ENCODE measurements around the gene ANKS1B.

Gene ANKS1B

DNA sequence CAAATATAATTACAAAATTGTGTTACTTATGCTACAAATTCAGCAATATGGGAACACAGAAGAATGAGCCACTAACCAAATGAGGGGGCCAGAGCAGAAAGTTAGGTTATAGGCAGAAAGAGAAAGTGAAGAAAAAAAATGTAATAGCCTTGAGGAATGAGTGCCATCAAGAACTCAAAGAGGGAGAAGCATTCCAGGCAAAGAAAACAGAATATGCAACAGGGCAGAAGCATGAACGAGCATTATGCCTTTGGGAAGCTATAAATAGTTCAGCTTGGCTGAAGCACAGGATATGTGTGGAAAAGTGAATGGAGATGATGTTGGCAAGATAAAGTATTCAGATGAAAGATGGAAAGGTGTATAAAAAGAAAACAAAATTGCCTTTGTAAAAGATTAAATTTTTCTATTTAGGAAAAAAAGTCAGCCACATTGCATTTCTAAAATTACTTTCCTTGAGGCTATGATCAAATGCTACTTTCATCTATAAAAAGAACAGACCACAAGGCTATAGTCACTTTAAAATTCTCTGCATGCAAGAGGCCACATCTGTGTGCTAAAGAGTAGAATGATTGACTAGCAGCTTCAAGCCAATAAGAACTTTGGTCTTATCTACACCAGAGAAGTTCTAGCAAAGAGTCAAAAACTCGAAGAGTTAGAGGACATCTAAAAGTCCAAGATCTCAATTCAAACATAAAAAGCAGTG is 530.7 kb downstream of the ANKS1B start:
- DNase-seq (ENCODE audit: low read depth), result peak; percentile 1

DNA sequence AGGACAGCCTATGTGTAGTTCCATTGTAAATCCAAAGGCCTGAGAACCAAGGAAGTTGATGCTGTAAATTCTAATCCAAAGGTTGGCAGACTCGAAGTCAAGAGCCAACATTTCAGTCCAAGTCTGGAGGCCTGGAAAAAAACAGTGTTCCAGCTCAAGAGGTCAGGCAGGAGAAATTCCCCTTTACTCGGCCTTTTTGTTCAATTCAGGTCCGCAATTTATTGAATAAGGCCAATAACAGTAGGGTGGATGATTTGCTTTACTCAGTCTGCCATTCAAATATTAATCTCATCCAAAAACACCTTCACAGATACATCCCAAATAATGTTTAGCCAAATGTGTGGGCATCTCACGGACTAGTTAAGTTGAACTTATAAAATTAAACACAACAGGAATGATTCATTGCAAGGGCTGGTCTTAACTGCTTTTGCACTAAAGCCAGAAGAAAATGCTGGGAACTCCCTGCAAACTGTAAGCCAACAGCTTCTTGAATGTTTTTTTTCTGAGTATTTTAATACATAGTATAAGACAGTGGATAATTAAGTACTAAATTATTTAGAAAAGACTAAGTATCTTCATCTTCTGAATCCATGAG is 534.6 kb downstream of the ANKS1B start:
- no peak for DNase-seq (ENCODE audit: low read depth)

DNA sequence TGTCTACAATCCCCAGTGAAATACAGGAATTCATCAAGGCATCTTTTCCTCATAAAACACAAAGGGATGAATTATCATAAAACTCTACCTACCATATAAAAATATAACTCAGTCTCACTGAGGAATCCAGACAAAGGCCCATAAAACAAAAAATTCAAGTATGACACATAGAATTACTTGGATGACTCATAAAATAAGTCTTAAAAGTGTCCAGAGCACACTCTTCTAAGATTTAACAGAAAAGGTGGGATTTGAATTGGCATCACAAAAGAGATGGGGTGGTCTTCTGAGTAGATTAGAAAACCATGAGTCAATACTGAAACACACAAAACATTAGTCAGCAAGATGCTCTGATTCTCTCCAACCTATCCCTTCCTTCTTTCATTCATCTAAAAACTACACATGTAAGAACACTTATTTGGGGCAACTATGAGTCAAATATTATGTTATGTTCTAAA is 539.8 kb downstream of the ANKS1B start:
- no peak for DNase-seq (ENCODE audit: low read depth)

DNA sequence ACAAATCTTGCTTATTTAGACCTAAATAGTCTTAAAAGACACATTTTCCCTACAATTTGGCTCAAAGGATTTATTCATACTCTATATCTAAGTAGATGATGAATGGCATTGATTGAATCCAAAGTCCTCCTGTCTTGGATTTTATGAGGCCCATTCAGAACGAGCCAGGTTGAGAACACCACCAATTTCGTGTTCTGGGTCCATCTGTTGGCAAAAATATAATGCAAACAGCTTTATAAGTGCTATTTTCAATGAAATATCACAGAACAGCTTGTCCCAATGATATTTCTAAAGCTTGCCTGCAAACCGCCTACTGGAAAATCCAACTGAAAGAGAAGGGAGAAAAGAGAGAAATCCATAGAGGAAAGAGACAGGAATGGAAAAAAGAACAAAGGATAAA is 542.0 kb downstream of the ANKS1B start:
- DNase-seq (ENCODE audit: low read depth), result no peak

DNA sequence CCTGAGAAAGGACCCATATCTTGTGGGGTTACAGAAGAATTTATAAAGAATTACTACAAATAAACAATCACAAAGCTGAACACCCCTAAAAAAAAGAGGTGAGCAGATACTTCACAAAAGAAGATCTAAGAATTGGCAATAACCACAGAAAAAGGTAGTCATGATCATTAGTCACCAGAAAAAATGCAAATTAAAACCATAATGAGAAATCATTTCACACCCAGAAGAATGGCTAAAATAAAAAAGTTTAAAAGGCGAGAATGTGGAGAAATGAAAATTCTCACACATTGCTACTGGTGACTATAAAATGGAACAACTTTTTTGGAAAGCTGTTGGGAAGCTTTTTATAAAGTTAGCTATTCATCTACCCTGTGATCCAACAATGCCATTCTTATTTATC is 545.3 kb downstream of the ANKS1B start:
- no peak for DNase-seq (ENCODE audit: low read depth)

DNA sequence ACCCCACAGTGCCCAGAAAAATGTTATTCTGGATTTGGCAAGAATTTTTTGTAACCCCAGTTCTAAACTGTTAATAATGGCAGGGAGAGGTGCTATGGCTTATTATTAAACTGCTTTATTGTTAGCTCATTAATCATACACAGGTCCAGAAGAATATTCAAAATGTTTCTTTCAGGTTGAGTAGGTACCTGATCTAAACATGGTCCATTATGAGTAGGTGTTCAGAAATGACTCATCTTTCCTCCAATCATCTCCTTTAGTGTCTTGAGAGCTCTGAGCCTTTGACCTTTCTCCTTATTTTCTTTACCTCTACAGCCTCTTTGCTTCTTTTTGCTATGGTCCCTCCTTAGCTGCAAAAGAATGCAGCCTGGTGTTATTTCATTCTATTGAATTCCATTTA is 548.2 kb downstream of the ANKS1B start:
- no peak for DNase-seq (ENCODE audit: low read depth)

DNA sequence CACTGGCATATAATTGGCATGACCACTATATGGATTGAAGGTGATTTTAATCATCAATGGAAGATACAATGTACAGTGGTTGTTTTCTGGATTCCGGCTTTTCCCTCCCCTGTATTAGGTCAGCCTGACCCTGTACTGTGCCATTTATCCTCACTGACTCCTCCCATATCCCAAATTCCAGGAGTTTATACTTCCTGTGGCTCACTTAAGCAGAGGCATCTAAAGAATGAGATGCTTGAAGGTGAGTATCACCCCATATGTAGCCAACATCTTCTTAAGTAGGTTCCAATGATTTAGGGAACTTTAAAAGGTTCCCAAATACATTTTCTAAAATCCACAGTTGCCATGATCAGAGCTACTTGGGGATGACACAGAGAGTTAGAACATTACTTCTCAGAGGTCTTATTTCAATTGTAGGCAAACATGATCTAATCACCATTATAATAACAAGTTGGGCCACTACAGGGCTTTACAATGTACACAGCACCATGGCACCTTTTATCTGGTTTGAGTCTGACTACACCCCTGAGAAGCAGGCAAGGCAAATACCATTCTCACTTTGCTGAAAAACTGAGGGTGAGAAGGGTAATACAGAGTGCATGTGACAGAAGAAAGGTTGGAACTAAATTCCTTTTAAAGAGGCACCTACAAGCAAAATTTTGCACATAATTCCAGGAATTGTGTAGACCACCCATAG is 549.5 kb downstream of the ANKS1B start:
- no peak for DNase-seq (ENCODE audit: low read depth)

DNA sequence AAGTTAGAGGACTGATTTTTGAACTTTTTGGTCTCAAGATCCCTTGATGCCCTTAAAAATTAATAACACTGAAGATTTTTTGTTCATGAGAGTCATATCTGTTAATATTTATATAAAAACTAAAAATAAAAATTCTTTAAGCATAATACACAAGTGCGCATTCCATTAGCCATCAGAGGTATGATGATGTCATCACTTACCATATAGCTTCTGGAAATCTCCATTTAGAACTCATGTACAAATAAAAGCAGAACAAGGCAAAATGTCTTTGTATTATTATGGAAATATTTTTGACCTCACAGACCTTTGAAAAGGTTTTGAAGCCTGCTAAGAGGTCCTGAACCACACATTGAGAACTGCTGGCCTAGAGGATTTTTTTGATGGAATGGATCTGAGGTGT is 551.6 kb downstream of the ANKS1B start:
- no peak for DNase-seq (ENCODE audit: low read depth)

DNA sequence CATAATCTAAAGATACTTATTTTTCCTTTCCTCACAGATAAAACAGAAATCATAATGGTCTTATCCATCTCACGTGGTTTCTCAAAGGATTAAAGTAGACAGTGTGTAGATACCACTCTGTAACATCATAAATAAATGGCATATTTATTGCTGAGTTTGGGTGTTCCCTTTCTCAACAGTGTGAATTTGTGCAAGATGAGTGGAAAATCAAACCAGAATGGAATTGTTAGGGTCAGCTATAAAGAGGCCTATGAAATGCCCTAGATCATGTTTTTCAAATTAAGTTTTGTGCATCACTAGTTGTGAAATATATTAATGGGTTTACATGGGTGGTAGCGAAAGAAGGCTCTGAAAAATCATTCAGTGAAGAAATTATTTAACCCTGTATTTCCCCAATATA is 553.5 kb downstream of the ANKS1B start:
- no peak for DNase-seq (ENCODE audit: low read depth)

DNA sequence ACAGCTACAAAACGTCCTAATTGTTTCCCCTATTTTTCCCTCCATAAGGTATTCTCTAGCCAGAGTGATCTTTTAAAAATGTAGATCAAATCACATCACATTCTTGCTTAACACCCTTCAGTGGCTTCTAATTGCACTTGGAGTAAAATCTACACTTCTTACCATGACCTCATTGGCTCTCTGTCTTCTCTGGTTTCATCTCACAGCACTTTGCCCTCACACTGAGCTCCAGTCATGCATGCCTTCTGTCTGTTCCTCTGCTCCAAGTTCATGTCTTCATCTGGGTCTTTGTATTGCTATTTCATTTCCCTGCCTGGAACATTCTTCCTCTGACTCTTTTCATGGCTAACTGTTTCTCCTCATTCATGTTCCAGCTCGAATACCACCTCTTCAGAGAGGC is 557.6 kb downstream of the ANKS1B start:
- DNase-seq (ENCODE audit: low read depth), result no peak

DNA sequence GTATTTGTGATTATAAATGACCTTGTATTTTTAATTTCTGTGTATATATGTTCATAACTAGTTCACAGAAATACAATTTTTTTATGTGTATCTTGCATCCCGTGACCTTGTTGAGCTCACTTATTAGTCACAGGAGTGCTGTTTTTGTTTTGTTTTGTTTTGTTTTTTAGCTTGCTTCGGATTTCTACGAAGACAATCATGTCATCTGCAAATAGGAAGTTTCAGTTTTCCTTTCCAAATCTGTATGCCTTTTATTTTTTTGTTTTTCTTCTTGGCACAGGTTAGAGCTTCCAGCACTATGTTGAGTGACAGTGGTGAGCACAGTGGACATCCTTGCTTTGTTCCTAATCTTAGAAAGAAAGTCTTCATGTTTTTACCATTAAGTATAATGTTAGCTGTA is 566.4 kb downstream of the ANKS1B start:
- no peak for DNase-seq (ENCODE audit: low read depth)

DNA sequence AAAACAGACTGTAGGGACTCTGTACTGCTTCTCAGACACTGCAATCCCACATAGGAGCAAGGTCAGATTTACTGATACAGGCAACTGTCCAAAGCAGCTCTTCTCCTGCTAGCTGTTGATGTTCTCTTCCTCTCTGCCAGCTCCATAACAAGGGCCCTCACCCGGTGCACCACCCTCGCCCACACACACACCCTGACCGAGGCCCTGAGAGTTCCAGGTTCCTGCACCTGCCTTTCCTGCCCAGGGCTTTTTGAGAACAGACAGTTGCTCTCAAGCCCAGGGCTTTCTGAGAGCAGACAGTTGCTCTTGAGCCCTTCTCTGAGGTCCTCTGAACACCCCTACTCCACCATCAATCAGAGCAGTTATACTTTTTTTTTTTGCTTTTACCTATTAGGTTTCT is 571.0 kb downstream of the ANKS1B start:
- DNase-seq (ENCODE audit: low read depth), result no peak

DNA sequence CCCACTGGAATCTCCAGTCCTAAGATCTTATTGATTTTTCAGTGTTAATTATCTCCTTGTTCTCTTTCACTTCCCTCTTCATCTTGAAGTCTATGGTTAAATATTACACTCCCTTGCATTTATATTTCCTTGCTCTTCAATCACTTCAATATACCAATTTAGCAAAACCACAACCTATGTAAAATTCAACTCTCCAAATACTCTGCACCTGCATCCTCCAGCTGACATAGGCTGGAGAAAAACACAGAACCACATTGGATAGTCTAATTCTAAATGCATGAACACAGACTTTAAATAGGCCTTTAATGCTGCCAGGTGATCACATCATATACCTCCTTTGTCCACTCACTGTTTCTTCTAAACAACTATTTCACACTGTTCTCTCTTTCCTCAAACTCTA is 591.0 kb downstream of the ANKS1B start:
- no peak for DNase-seq (ENCODE audit: low read depth)

DNA sequence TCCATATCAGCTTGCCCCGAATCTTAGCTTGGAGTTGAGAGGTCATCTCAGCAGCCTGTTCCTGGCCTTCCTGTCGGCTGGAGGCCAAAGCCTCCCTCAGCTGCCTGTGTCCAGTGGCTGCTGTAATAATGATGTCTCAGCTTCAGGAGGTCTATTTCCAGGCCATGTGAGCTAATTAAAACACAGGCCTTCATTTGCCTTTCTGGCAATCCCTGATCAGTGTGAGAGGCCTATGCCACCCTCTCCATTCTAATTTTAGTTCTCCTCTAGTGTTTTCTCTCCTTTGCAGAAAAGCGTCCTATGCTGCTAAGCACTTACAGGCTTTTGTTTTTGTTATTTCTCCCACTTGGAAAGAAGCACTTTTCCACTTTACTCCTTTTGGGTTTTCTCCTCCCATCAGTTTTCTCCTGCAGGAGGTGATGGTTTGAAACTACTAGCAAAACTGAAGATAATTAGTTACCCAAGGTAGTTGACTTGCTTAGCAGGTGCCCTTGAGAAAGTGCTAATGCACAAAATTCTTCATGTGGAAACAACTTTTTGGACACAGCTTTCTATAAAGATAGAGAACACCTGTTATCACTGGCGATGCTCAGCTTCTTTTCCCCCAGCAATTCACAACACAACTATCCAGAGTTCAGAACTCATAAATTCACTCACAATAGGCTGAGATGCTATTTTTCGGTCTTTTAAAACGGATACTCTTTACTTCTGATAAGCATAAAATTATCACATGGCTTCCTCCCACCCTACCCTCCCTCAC is 592.5 kb downstream of the ANKS1B start:
- no peak for DNase-seq (ENCODE audit: low read depth)

DNA sequence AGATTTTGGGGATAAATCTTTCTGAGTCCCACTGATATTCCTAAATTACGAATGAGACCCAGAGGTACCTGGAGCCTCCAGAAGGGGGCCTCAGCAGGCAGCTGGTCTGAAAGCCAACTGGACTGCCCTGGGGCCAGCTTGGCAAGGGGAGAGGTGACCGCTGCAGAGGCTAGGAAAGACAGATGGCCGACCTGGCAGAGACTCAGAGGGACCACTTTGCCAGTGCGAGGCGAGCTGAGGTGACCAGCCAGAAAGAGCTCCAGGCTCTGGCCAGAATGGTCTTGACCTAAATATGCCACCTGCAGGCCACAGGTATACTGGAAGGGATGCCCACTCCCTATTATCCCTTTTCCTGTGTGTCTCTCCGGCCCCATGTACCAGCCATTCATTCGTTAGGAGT is 594.0 kb downstream of the ANKS1B start:
- no peak for DNase-seq (ENCODE audit: low read depth)

DNA sequence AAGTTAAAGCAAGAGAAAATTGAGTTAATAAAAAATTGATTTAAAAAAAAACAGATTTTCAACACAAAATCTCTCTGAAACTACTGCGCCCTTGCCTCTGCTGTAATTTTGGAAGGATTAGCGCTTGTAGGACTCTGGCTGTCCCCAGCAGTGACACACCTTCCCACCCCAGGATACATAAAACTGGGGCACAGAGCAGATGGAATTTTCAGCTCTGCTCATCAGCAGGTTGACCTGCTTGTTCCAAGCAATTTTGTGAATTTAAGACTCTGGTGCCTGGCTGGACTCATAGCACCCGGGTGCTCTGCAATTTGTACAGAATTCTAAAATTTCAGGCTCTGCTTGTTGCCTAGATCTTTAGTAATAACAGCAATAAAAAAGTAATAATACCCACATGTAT is 595.0 kb downstream of the ANKS1B start:
- DNase-seq (ENCODE audit: low read depth), result no peak

DNA sequence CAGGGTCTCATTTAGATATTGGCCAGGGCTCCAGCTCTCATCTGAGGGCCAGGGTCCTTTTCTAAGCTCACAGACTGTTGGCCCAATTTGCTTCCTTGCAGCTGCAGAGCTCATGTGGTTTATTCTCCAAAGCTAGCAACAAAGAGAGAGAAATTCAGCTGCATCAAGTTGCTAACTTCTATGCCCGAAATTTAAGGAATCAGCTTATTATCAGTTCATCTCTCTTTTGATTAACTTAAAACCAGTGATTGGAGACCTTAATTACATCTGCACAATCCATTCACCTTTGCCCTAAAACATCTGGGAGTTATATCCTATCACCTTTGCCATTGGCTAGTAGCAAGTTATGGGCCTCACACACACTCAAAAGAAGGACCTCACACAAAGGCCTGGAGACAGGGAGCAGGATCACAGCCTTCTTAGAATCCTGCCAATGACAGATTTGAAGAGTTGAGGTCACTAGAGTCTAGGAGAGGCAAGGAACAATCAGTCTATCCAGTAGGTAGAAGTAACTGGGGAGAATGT is 596.0 kb downstream of the ANKS1B start:
- DNase-seq (ENCODE audit: low read depth), result no peak

DNA sequence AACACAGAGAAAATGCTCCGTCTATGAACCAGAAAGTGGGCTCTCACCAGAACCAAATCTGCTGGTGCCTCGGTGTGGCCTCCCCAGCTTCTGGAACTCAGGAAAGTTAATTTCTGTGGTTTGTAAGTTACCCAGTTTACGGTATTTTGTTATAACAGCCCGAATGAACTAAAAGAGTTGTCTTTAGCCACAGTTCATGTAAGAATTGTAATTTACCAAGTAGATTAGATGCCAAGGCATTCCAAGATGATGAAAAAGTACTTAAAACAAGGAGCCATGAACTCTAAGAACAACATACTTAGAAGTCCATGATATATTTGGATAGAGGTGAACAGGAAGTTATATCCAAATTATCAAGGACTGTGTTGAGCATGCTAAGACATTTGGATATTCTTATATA is 597.1 kb downstream of the ANKS1B start:
- no peak for DNase-seq (ENCODE audit: low read depth)

DNA sequence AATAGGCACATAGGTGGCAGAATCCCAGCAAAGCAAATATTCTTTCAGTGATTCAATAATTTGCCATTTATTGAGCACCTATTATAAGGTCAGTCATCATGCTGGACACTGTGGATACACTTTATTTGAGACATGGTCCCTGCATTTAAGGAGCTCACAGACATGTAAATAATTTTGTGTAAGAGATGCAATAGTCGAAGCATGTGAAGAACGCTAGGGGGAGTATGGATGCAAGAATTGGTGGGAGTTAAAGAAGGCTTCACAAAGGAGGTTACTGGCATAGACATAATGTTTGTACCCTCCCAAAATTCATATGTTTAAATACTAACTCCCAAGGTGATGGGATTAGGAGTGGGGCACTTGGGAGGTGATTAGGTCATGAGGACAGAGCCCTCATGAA is 597.8 kb downstream of the ANKS1B start:
- DNase-seq (ENCODE audit: low read depth), result peak; percentile 4

DNA sequence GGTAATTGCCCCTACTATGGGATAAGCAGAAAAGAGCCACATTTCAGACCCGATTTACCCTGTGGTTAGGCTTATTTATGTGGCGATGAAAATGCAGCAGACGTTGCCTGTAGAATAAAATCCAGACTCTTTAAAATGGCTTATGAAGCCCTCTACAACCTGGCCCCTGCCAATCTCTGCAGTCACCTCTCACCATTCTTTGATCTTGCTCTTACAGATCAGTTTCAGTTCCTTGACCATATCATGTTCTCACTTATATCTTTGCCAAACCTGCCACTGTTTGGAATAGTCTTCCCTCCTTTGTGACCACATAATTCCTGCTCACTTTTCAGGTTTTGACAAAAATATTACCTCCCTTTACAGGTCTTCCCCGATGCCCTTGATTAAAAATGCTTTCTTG is 601.5 kb downstream of the ANKS1B start:
- no peak for DNase-seq (ENCODE audit: low read depth)

DNA sequence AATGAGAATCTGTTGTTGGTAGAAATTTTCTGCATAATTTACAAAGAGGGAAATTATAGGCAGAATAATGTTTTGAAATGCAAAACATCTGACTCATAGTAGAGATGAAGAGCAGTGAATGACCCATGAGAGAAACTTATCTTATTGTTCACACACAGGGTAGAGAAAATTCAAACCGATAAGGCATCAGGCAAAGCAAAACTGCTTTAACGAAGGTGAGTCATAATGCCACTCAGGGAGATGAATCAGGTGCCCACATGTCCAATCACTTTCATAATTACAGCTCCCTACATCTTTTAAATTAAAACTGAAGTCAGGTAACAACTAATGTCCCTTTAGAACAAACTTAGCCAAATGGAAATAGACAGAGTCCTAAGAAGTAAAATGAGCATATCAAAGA is 602.7 kb downstream of the ANKS1B start:
- DNase-seq (ENCODE audit: low read depth), result no peak

DNA sequence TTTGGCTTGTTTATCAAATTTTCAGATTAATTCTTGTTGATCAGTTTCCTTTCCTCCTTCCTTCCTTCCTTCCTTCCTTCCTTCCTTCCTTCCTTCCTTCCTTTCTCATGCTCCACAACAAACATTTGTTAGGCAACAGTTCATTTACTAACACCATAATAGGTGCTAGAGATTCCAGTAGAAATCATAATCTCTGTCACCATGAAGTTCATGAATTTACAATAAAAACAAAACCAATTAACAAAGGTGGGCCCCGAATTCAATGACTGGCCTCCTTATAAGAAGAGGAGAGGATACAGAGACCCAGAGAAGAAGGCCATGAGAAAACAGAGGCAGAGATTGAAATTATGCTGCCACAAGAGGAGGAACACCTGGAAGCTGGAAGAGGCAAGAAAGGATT is 604.0 kb downstream of the ANKS1B start:
- DNase-seq (ENCODE audit: low read depth), result no peak

DNA sequence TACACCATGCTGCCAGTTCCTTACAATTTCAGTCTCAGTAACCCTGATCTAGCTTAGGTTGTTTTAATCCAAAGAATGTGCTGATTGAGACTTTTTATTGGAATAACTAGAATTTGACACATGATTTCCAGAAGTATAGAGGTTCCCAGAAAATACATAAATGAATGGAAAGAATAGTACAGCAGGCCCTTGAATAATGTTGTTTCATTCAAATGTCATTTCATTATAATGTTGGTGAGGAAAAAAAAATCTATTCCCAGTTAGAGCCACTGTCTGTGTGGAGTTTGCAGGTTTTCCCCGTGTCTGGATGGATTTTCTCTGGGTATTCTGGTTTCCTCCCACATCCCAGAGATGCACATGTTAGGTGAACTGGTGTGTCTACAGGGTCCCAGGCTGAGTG is 610.7 kb downstream of the ANKS1B start:
- DNase-seq (ENCODE audit: low read depth), result no peak
